GM23338 (cell line): ENCODE measurements around the gene APOL4. TPM values are rescaled to one million over a fixed set of nuclear protein-coding genes. Genes with fewer than 3 reads are reported as not detected.
A peak's percentile ranks its signal among the peaks of the same experiment; 100 is the strongest.

Source experiments
- ATAC-seq: fragments of 200-7000 bp; cut with Tn5 transposase; 3 replicates; pipeline ENCODE4 v1.9.1; 2020
- DNase-seq: peaks from one replicate; pipeline ENCODE4 v3.0.0-alpha.2; 2015; ENCODE audit warnings: low spot score
- H2AFZ ChIP-seq: fragments of 200-600 bp; sonication (generic); 2 replicates; pipeline ENCODE4 v1.8.0; 2016; ENCODE audit warnings: antibody characterized with exemption, mild to moderate bottlenecking, moderate library complexity
- H3F3A ChIP-seq: fragments of 200-600 bp; sonication (generic); replicated peaks from 2 replicates; pipeline ENCODE4 v1.8.0; 2017; ENCODE audit warnings: antibody characterized with exemption, mixed run types, low read depth
- H3K27ac ChIP-seq: fragments of 200-600 bp; sonication (generic); 2 replicates; pipeline ENCODE4 v1.6.1; 2016; ENCODE audit warnings: low read depth
- H3K27me3 ChIP-seq: fragments of 200-600 bp; sonication (generic); 2 replicates; pipeline ENCODE4 v1.8.0; 2016; ENCODE audit warnings: mild to moderate bottlenecking, mixed run types, moderate library complexity; ENCODE audit not compliant: insufficient read depth
- H3K36me3 ChIP-seq: fragments of 200-600 bp; sonication (generic); 2 replicates; pipeline ENCODE4 v1.8.0; 2016; ENCODE audit warnings: mild to moderate bottlenecking; ENCODE audit not compliant: insufficient read depth
- H3K4me1 ChIP-seq: fragments of 200-600 bp; sonication (generic); 2 replicates; pipeline ENCODE4 v1.8.0; 2016; ENCODE audit warnings: mild to moderate bottlenecking, moderate library complexity; ENCODE audit not compliant: insufficient read depth
- H3K4me2 ChIP-seq: fragments of 200-600 bp; sonication (generic); 2 replicates; pipeline ENCODE4 v1.7.1; 2017; ENCODE audit warnings: mixed run types
- H3K4me3 ChIP-seq: fragments of 200-600 bp; sonication (generic); 2 replicates; pipeline ENCODE4 v1.6.1; 2016; ENCODE audit warnings: mixed run types
- H3K79me2 ChIP-seq: fragments of 200-600 bp; sonication (generic); replicated peaks from 2 replicates; pipeline ENCODE4 v1.8.0; 2017; ENCODE audit warnings: mild to moderate bottlenecking; ENCODE audit not compliant: insufficient read depth
- H3K9me2 ChIP-seq: fragments of 200-600 bp; sonication (generic); 2 replicates; pipeline ENCODE4 v1.8.0; 2017; ENCODE audit not compliant: insufficient read depth
- H4K20me1 ChIP-seq: fragments of 200-600 bp; sonication (generic); replicated peaks from 2 replicates; pipeline ENCODE4 v1.8.0; 2017; ENCODE audit warnings: mild to moderate bottlenecking; ENCODE audit not compliant: insufficient read depth
- H3K27ac Mint-ChIP-seq: 2 replicates; pipeline ENCODE4 v1.8.0; 2020; ENCODE audit warnings: inconsistent platforms, mild to moderate bottlenecking, moderate library complexity, mixed read lengths
- H3K27me3 Mint-ChIP-seq: 3 replicates; pipeline ENCODE4 v1.8.0; 2022; ENCODE audit warnings: low read depth, mild to moderate bottlenecking, moderate library complexity, mixed read lengths, inconsistent platforms; ENCODE audit not compliant: insufficient read depth, poor library complexity
- H3K36me3 Mint-ChIP-seq: 3 replicates; pipeline ENCODE4 v1.8.0; 2021; ENCODE audit warnings: low read depth, mild to moderate bottlenecking, inconsistent platforms, moderate library complexity, mixed read lengths
- H3K4me1 Mint-ChIP-seq: 3 replicates; pipeline ENCODE4 v1.8.0; 2020; ENCODE audit warnings: mild to moderate bottlenecking, inconsistent platforms, mixed read lengths
- H3K4me3 Mint-ChIP-seq: 3 replicates; pipeline ENCODE4 v1.8.0; 2021; ENCODE audit warnings: moderate library complexity, mild to moderate bottlenecking, inconsistent platforms, mixed read lengths
- H3K9me3 Mint-ChIP-seq: 3 replicates; pipeline ENCODE4 v1.8.0; 2020; ENCODE audit warnings: moderate library complexity, mild to moderate bottlenecking, inconsistent platforms, mixed read lengths
- CREB1 ChIP-seq: fragments of 250-450 bp; sonication (Bioruptor Pico); IDR thresholded peaks from 2 replicates; pipeline ENCODE4 v1.5.0; 2020; ENCODE audit warnings: low read depth, mild to moderate bottlenecking, moderate library complexity
- CTCF ChIP-seq, 2 experiments: fragments of 200-600 bp in 1 of 2; sonication (generic) in 1 of 2; conservative IDR thresholded peaks; 2 replicates each; pipeline versions ENCODE4 v1.5.1 to v1.6.1; 2016 to 2017; ENCODE audit warnings: antibody characterized with exemption in 2 of 2, low read depth in 2 of 2, mild to moderate bottlenecking in 2 of 2, moderate library complexity in 1 of 2
- EZH2phosphoT487 ChIP-seq: fragments of 200-600 bp; sonication (generic); IDR thresholded peaks from one replicate; pipeline ENCODE4 v1.8.1; 2018; ENCODE audit warnings: antibody characterized with exemption; ENCODE audit not compliant: unreplicated experiment
- STAT1 ChIP-seq: IDR thresholded peaks from one replicate; pipeline ENCODE4 v1.6.1; 2016; ENCODE audit warnings: antibody characterized with exemption; ENCODE audit not compliant: unreplicated experiment
- ZNF114 ChIP-seq: fragments of 250-450 bp; sonication (Bioruptor Pico); IDR thresholded peaks from 2 replicates; pipeline ENCODE4 v1.5.0; 2020; ENCODE audit warnings: mild to moderate bottlenecking, moderate library complexity
- ZNF462 ChIP-seq: fragments of 250-450 bp; sonication (Bioruptor Pico); IDR thresholded peaks from 2 replicates; pipeline ENCODE4 v1.5.0; 2020; ENCODE audit warnings: mild to moderate bottlenecking, moderate library complexity
- polyA plus RNA-seq: library from polyadenylated mRNA; unstranded; fragments of >200 nt; fragmentation: Nextera tagmentation; extraction: Ambion mirVana; gene quantifications from 2 replicates; pipeline ENCODE4 v1.2.1, GENCODE V29; 2016
- total RNA-seq: library from RNA; depleted of rRNA; stranded (reverse); fragments of >200 nt; shearing (Covaris generic); gene quantifications from 2 replicates; pipeline ENCODE4 v1.2.3, GENCODE V29; 2014

Gene APOL4
- total and polyA plus RNA-seq, 2 experiments from 2014 or later: not detected

- Histone ChIP-seq H3K27me3 (no peaks in the 10 kb centered on the region), H3K9me2 (peaks cover 16% of the 10 kb centered on the region), H3K4me3 (no peak overlapping the region), H3K36me3 (no peaks in the 10 kb centered on the region), H4K20me1 (no peaks in the 10 kb centered on the region), H3K27ac (no peak overlapping the region), H3F3A (no peaks in the 10 kb centered on the region), H3K4me2 (no peak overlapping the region), H3K79me2 (no peaks in the 10 kb centered on the region), H2AFZ (no peak overlapping the region), H3K4me1 (no peaks in the 10 kb centered on the region; the same call in 1 of the 2 replicates)
- H3K27me3 Mint-ChIP-seq: no peaks in the 10 kb centered on the region
- DNase-seq (peak; percentile 32), ATAC-seq (no peak)
- no peak for TF ChIP-seq ZNF462 (CRISPR knock-in tag)
- TF ChIP-seq CTCF (conservative IDR thresholded peaks at IDR 0.05; ENCODE audit: low read depth in 2 of 2): peak in 1 of 2 experiments; percentile 32; a peak in 2 of 4 replicates
- 0 out of 3 replicates have a peak, but pooled peaks cover 3% of the 10 kb centered on the region for H3K9me3 Mint-ChIP-seq
- H3K27ac Mint-ChIP-seq: no peak overlapping the region
- no peaks in the 10 kb centered on the region for H3K36me3 Mint-ChIP-seq
- 0 out of 3 replicates have a peak, but pooled peaks cover 3% of the 10 kb centered on the region for H3K4me1 Mint-ChIP-seq
- no peak overlapping the region for H3K4me3 Mint-ChIP-seq
Measured at GRCh38 chr22:36175892-36176291, 25.7 kb downstream of the APOL4 start.

- Mint-ChIP-seq H3K9me3 (peaks cover 14% of the 10 kb centered on the region; the same call in 2 of the 3 replicates), H3K4me3 (no peak overlapping the region)
- TF ChIP-seq CREB1 (CRISPR knock-in tag) (no peak), ZNF114 (no peak), STAT1 (no peak), EZH2phosphoT487 (no peak)
Measured at GRCh38 chr22:36171941-36172340, 29.7 kb downstream of the APOL4 start.

More at GRCh38 chr22:36171941-36172340, 29.7 kb downstream of the APOL4 start:
- DNase-seq (peak; percentile 56), ATAC-seq (peak; percentile 72)
- H3K27me3 Mint-ChIP-seq: no peaks in the 10 kb centered on the region
- H3K4me1 Mint-ChIP-seq: peaks cover 13% of the 10 kb centered on the region
- Histone ChIP-seq H3K4me3 (no peak overlapping the region), H3K79me2 (no peaks in the 10 kb centered on the region), H4K20me1 (no peaks in the 10 kb centered on the region), H3K27ac (no peak overlapping the region), H3K9me2 (peaks cover 16% of the 10 kb centered on the region), H3K36me3 (no peaks in the 10 kb centered on the region), H3K27me3 (no peaks in the 10 kb centered on the region), H3F3A (no peaks in the 10 kb centered on the region), H3K4me1 (peaks cover 8% of the 10 kb centered on the region; the same call in 1 of the 2 replicates), H3K4me2 (no peak overlapping the region), H2AFZ (no peak overlapping the region)
- H3K27ac Mint-ChIP-seq: no peak overlapping the region; the same call in 1 of the 2 replicates
- H3K36me3 Mint-ChIP-seq: peaks cover 4% of the 10 kb centered on the region; the same call in 2 of the 3 replicates
